Astrocyte of the hippocampus (primary cell): ENCODE data around the gene DCTN2.
A peak's percentile ranks its signal among the peaks of the same experiment; 100 is the strongest.

Source experiments
- DNase-seq: peaks from one replicate; pipeline ENCODE4 v3.0.0; 2011; ENCODE audit warnings: low read depth, low spot score

The DCTN2 gene

GRCh38 chr12:57490126-57490525 is 56.9 kb downstream of the DCTN2 start:
- no peak for DNase-seq

GRCh38 chr12:57489157-57489641 is 57.8 kb downstream of the DCTN2 start:
- no peak for DNase-seq

GRCh38 chr12:57488402-57489156 is 58.4 kb downstream of the DCTN2 start:
- DNase-seq = no peak

GRCh38 chr12:57487597-57488401 is 59.2 kb downstream of the DCTN2 start, which contains the start of gene MARS1:
TSS of gene MARS1 (plus strand) at chr12:57488068. CDS start at chr12:57488091, 23 bp downstream.
- peak; percentile 98 for DNase-seq

GRCh38 chr12:57487055-57487596 is 59.9 kb downstream of the DCTN2 start:
- no peak for DNase-seq

GRCh38 chr12:57485695-57486094 is 61.3 kb downstream of the DCTN2 start:
- DNase-seq = no peak

- peak; percentile 79 for DNase-seq
Measured at GRCh38 chr12:57483466-57483865, 63.5 kb downstream of the DCTN2 start.

GRCh38 chr12:57481671-57482070 is 65.3 kb downstream of the DCTN2 start:
- DNase-seq = no peak
